Measurements from ENCODE around the gene CIDEB.

The CIDEB gene

DNA sequence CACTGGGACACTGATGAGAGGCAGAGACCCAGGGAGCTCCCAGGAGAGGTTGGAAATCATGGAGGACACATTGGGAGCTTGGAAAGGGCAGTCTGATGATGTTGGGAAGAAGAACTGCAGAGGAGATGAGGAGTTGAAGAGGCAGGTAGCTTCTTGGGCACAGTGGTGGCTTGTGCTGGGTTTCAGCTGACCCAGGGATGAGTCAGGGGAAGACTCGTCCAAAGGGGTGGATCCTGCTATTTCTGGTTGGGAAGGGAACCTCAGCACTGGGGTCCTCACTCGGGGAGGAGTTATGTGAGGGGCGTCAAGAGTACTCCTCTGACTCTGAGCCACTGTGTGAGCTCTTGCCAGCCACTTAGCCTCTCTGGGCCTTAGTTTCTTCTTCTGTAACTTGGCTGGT, 15.6 kb upstream of the CIDEB start:
- Histone ChIP-seq H3K27me3 (ENCODE audit: insufficient read depth, poor library complexity, severe bottlenecking) (no peaks in the 10 kb centered on the region), H3K27ac (replicated peaks) (no peak overlapping the region), H3K4me3 (replicated peaks; ENCODE audit: insufficient read depth, low read length) (no peak overlapping the region)
- no peak for DNase-seq (ENCODE audit: low read depth in 1 of 2, low spot score in 1 of 2)
- TF ChIP-seq GABPA (IDR thresholded peaks at IDR 0.05; ENCODE audit: low read depth) (no peak), POLR2AphosphoS5 (IDR thresholded peaks at IDR 0.05; ENCODE audit: low read depth) (no peak), SPI1 (IDR thresholded peaks at IDR 0.05; ENCODE audit: borderline replicate concordance, low read depth) (no peak)
- TF ChIP-seq, protein P1, sequence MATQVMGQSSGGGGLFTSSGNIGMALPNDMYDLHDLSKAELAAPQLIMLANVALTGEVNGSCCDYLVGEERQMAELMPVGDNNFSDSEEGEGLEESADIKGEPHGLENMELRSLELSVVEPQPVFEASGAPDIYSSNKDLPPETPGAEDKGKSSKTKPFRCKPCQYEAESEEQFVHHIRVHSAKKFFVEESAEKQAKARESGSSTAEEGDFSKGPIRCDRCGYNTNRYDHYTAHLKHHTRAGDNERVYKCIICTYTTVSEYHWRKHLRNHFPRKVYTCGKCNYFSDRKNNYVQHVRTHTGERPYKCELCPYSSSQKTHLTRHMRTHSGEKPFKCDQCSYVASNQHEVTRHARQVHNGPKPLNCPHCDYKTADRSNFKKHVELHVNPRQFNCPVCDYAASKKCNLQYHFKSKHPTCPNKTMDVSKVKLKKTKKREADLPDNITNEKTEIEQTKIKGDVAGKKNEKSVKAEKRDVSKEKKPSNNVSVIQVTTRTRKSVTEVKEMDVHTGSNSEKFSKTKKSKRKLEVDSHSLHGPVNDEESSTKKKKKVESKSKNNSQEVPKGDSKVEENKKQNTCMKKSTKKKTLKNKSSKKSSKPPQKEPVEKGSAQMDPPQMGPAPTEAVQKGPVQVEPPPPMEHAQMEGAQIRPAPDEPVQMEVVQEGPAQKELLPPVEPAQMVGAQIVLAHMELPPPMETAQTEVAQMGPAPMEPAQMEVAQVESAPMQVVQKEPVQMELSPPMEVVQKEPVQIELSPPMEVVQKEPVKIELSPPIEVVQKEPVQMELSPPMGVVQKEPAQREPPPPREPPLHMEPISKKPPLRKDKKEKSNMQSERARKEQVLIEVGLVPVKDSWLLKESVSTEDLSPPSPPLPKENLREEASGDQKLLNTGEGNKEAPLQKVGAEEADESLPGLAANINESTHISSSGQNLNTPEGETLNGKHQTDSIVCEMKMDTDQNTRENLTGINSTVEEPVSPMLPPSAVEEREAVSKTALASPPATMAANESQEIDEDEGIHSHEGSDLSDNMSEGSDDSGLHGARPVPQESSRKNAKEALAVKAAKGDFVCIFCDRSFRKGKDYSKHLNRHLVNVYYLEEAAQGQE (IDR thresholded peaks at IDR 0.05; ENCODE audit: insufficient replicate concordance, low read depth): no peak
- TF ChIP-seq, protein P2, sequence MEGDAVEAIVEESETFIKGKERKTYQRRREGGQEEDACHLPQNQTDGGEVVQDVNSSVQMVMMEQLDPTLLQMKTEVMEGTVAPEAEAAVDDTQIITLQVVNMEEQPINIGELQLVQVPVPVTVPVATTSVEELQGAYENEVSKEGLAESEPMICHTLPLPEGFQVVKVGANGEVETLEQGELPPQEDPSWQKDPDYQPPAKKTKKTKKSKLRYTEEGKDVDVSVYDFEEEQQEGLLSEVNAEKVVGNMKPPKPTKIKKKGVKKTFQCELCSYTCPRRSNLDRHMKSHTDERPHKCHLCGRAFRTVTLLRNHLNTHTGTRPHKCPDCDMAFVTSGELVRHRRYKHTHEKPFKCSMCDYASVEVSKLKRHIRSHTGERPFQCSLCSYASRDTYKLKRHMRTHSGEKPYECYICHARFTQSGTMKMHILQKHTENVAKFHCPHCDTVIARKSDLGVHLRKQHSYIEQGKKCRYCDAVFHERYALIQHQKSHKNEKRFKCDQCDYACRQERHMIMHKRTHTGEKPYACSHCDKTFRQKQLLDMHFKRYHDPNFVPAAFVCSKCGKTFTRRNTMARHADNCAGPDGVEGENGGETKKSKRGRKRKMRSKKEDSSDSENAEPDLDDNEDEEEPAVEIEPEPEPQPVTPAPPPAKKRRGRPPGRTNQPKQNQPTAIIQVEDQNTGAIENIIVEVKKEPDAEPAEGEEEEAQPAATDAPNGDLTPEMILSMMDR (IDR thresholded peaks at IDR 0.05; ENCODE audit: insufficient read depth, low read length): no peak

DNA sequence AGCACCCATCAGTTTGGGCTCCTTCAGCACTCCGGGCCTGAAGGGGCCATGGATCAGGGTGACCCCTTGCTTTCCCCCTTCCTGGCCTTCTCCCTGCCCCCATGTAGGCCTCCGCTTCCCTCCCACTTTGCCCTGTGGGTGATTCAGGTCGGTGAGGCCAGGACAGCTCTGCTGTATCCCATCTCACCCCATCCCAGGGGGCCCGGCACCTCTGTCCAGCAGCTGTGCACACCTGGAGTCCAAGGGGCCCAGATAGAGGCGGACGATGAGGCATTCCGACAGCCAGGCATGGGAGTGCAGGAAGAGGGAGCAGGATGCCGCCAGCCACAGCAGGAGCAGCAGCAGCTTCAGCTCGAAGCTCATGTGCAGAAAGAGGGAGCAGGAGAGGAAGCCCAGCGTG, 14.9 kb upstream of the CIDEB start:
- no peaks in the 10 kb centered on the region for H3K27me3 ChIP-seq (ENCODE audit: insufficient read depth, poor library complexity, severe bottlenecking)
- no peak overlapping the region for H3K4me3 ChIP-seq (replicated peaks; ENCODE audit: insufficient read depth, low read length)
- TF ChIP-seq, protein P1 (IDR thresholded peaks at IDR 0.05; ENCODE audit: insufficient replicate concordance, low read depth): no peak
- TF ChIP-seq POLR2AphosphoS5 (IDR thresholded peaks at IDR 0.05; ENCODE audit: low read depth) (no peak), GABPA (IDR thresholded peaks at IDR 0.05; ENCODE audit: low read depth) (no peak), SPI1 (IDR thresholded peaks at IDR 0.05; ENCODE audit: borderline replicate concordance, low read depth) (no peak)
- TF ChIP-seq, protein P2 (IDR thresholded peaks at IDR 0.05; ENCODE audit: insufficient read depth, low read length): no peak
- DNase-seq (ENCODE audit: low read depth in 1 of 2, low spot score in 1 of 2): no peak
- H3K27ac ChIP-seq (replicated peaks): no peak overlapping the region

DNA sequence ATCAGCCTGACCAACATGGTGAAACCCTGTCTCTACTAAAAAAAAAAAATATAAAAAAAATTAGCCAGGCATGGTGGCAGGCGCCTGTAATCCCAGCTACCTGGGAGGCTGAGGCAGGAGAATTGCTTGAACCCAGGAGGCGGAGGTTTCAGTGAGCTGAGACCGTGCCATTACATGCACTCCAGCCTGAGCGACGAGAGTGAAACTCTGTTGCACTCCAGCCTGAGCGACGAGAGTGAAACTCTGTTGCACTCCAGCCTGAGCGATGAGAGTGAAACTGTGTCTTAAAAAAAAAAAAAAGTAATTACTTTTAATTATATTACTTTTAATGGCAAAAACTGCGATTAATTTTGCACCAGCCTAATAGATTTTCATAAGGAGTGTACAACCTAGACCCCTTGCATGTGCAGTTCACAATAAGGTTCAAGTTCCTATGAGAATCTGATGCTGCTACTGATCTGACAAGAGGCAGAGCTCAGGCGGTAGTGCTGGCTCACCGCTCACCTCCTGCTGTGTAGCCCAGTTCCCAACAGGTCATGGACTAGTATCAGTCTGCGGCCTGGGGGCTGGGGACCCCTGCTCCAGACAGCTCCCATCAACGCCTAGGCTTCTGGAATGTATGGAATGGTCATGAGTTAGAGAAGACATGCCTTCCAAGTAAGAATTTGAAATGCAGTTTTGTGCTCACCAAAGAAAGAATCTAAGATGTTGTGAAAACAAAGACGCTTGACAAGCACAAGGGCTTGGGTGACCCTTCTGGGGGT, 13.6 kb upstream of the CIDEB start:
- TF ChIP-seq, protein P1 (IDR thresholded peaks at IDR 0.05; ENCODE audit: insufficient replicate concordance, low read depth): no peak
- TF ChIP-seq, protein P2 (IDR thresholded peaks at IDR 0.05; ENCODE audit: insufficient read depth, low read length): no peak
- no peak for TF ChIP-seq POLR2AphosphoS5 (IDR thresholded peaks at IDR 0.05; ENCODE audit: low read depth)
- TF ChIP-seq GABPA (IDR thresholded peaks at IDR 0.05; ENCODE audit: low read depth): no peak
- no peak for TF ChIP-seq SPI1 (IDR thresholded peaks at IDR 0.05; ENCODE audit: borderline replicate concordance, low read depth)
- Histone ChIP-seq H3K4me3 (replicated peaks; ENCODE audit: insufficient read depth, low read length) (no peak overlapping the region), H3K27ac (replicated peaks) (no peak overlapping the region), H3K27me3 (ENCODE audit: insufficient read depth, poor library complexity, severe bottlenecking) (no peaks in the 10 kb centered on the region)
- DNase-seq (ENCODE audit: low read depth in 1 of 2, low spot score in 1 of 2): no peak
